GM19397 (cell line): ENCODE data around the gene MAGEE2.
"Not testable (repeated sequence)": the region's sequence is repeated elsewhere in the genome, so short reads cannot be mapped to it uniquely, and the experiment has no call there.

Source experiments
- ATAC-seq: cut with Tn5 transposase; IDR thresholded peaks from one replicate; pipeline ENCODE4 v1.9.1; 2021; ENCODE audit warnings: mild to moderate bottlenecking, moderate library complexity; ENCODE audit not compliant: unreplicated experiment

MAGEE2 gene

GRCh38 chrX:75784680-75785491, at the start of gene MAGEE2:
TSS of gene MAGEE2 (minus strand) at chrX:75785254. CDS start at chrX:75785051, 203 bp downstream.
- ATAC-seq, result no peak

DNA sequence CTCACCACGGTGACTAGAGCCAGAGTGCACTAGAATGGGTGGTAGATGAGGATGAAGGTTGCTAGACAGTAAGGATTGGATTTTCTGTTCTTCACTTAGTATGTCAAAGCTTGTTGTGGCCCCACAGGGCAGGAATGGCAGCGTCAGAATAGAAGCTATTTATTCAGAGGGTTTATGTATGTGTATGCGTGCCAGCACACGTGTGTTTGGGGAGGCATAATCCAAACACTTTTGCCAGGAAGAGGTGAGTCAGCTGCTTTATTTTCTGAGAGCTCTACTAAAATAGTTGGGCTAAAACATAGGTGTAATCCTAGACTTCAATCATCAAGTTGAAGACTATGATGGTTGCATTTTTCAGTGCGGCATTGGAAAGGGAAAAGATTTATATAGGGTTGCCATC, 1.2 kb upstream of the MAGEE2 start:
- no peak for ATAC-seq

DNA sequence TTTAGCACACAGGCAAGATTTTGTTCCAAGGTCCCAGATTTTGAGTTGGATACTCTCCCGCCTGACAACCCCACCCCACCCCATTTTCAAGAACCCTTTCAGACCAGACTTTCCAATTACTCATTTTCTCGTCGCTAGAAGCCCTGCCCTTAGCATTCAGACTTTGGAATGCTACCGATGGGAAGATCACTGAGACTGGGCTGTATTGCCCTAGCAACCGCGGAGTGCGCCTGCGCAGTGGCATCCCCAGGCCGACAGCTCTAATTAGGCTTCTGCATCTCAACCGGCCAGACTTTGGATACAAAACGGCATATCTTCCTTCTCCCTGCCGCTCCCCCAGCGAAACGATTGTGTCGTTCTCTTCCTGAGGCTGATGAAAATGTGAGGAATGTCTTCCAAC, 3.4 kb downstream of the MAGEE2 start:
- no peak for ATAC-seq

DNA sequence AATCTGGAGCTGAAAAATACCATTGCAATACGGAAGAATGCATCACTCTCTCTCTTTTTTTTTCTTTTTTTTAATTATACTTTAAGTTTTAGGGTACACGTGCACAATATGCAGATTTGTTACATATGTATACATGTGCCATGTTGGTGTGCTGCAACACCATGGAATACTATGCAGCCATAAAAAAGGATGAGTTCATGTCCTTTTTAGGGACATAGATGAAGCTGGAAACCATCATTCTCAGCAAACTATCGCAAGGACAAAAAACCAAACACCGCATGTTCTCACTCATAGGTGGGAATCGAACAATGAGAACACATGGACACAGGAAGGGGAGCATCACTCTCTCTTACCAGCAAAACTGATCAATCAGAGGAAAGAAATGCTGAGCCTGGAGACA, 17.0 kb downstream of the MAGEE2 start:
- not testable (repeated sequence) for ATAC-seq

- no peak for ATAC-seq
These were observed 36.6 kb downstream of the MAGEE2 start for GRCh38 chrX:75748431-75748830.

DNA sequence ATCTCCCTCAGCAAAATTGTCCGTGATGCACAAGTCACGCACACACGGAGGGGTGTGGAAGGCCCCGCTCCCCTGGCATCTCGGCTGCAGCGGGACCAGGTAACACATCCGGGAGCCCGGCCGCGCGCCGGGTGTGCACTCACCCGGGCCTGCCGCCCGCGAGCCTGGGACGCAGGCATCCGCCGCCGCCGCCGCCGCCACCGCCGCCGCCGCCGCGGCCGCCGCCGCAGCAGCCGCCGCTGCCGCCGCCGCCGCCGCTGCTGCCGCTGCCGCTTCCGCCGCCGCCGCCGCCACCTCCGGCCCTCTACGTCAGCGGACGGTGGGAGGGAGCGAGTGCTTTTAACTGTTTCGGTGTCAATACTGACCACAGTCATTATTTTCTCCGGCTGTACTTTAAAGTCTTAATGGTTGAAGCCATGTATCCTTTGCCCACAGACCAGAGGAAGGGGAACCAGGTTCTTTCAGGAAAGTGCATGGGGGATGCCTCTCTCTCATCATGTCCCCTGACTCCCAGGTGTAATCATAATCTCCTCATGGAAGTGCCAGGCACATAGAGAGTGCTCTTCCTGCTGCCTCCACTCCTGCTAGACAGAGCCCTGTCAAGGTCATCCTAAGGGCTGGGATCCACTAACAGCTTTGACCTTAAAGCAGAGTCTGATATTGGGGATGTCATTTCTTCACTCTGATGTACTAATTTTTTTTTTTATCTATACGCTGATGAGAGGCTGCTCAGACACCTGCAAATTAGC, 38.0 kb downstream of the MAGEE2 start:
- ATAC-seq, result peak; percentile 80
